Mucosa of gallbladder (tissue), 1 donor: ENCODE measurements around the gene UQCC2. TPM values are rescaled to one million over a fixed set of nuclear protein-coding genes. Genes with fewer than 3 reads are reported as not detected.

Experiments used
- DNase-seq: peaks from one replicate; pipeline ENCODE4 v3.0.0-alpha.2; 2020; ENCODE audit warnings: low spot score
- total RNA-seq: library from RNA; stranded (reverse); gene quantifications from one replicate; pipeline ENCODE4 v1.2.1, GENCODE V29; 2021
- donor health status: DM: no; HTN: no; CAD: no.

The UQCC2 gene
- total RNA-seq, 1 donor from 2014 or later, result 44.3 TPM

- DNase-seq, result peak; percentile 65
Observed at GRCh38 chr6:33744001-33744848, 32.7 kb upstream of the UQCC2 start.

DNA sequence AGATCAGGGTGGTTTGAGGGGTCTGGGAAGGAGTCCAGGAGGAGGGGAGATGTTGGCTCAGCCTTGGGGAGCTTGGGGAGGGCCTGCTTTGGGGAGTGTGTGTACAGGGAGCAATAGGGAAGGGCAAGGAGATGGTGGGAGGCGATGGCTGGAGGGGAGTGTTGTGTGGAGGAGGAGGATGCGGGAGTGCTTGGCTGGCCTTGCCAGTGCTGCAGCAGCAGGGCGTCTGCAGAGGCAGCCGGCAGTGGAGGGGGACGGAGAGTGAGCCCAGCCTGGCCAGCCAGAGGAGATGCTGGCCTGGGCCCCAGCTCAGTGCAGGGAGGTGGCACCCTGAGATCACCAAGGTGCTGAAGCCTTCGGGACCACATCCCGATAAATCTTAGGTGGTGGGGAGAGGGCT, 31.3 kb upstream of the UQCC2 start:
- no peak for DNase-seq

DNA sequence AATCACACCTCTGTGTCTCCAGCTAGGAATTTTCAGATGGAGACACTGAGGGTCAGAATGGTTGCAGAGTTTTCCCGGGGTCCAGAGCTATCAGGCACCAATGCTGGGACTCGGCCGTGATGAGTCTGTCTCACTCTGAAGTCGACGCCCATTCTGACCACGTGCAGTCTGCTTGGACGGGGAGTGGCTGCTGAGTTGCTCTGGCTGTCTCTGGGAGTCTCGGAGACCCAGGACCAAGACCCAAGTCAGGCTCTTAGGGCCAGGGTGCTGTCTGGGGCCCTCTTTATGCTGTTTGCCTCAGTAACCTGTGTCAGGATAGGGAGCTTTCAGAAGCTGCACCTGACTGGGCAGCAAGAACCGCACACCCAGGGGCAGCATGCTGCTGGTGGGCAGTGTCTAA, 30.6 kb upstream of the UQCC2 start:
- no peak for DNase-seq

DNA sequence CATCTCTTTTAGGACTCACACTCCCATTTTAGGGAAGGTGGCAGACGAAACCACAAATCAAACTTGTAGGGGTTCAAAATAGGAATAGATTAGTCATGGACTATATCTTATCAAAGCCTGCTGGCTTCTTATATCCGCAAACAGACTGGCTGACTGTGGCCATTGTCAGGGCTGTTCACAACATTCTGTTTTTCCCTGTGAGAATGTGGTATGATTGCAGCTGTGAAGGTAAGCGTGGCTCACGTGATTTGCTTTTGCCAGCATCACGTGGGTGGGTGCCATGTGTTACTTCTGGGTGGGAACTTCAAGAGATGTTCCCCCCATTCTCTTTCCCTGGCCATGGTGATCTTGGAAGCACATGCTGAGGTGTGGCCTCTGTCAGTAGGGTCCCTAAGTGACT, 29.3 kb upstream of the UQCC2 start:
- DNase-seq, result no peak

GRCh38 chr6:33740204-33740608, 28.7 kb upstream of the UQCC2 start:
- no peak for DNase-seq

DNA sequence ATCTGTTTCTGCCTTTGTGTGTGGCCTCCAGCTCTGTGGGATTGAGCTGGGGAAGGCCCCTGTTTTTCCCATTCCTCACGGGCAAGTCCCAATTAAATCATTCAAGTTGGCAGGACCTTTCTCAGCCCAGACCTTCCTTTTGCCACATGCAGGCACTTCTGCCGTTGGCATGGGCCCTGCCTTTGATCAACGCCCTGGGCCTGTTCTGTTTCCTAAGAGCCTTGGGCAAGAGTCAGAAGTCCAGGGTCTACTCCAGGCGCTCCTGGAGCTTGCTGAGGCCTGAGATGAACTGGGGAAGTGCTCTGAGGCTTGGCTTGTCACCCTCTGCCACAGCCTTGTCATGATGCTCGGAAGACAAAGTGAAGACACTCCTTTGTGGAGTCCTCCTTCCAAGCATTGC, 28.1 kb upstream of the UQCC2 start:
- DNase-seq, result no peak

DNA sequence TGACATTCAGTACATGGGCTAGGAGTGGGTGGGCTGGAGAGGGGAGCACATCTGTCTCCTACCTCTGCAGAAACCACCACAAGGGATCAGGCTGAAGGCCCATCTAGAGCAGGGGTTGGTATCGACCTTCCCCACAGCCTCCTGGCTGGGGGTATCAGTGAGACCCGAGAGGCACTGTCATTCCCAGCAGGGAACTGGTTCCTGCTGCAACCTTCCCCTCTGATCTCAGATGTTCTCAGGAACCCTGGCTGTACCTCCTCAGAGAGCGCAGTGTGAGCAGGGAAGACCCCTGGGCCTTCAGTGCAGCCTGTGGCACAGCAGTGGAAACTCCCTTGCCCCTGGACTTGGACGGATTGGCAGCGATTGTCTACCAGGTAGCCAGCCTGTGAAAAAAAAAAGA, 27.4 kb upstream of the UQCC2 start:
- DNase-seq, result no peak

DNA sequence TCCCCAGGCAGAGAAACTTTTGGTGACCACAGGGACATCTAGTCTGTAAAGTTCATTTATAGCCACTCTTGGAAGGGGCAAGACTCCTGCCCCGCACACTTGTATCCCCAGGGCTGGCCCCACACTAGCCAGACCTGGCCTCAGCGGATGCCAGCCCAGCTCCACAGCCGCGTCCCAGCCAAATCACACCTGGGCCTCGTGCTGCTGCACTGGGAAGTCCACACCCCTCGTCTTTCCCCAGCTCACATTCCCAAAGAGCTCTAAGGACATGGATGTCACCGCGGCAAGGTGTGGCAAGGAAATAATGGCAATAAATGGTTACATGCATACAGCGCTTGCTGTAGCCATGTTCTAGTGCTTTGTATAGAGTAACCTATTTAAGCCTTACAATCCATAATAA, 26.7 kb upstream of the UQCC2 start:
- no peak for DNase-seq

- no peak for DNase-seq
Observed at GRCh38 chr6:33737267-33738026, 25.9 kb upstream of the UQCC2 start.

DNA sequence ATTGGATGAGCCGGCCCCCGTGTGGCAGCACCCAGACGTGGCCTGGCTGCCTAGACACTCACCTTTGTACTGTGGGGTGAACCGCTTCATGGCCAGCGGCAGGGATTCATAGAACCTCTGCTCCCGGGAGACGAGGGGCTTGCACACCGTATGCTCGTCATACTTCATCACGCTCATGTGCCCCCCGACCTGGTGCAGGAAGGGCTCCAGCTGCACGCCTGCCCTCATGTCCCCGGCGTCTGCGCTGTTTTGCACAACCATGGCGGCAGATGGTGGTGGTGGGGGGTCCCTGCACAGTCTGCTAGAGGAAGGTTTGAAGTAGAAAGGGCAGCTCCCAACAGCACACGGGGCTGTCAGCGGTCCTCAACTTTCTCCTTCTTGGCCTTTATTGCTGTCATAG, 23.7 kb upstream of the UQCC2 start:
- no peak for DNase-seq

DNA sequence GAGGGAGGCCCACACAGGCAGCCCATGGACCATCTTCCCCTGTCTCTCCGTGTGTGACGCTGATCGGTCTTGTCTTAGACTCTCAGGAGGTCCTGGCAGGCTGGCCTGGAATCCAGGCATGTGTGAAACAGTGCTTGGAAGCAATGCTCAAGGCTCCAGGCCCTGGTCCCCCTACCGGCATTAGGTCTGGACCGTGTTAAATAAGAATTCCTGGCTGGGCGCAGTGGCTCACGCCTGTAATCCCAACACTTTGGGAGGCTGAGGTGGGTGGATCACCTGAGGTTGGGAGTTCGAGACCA, 22.2 kb upstream of the UQCC2 start:
- DNase-seq, result no peak

DNA sequence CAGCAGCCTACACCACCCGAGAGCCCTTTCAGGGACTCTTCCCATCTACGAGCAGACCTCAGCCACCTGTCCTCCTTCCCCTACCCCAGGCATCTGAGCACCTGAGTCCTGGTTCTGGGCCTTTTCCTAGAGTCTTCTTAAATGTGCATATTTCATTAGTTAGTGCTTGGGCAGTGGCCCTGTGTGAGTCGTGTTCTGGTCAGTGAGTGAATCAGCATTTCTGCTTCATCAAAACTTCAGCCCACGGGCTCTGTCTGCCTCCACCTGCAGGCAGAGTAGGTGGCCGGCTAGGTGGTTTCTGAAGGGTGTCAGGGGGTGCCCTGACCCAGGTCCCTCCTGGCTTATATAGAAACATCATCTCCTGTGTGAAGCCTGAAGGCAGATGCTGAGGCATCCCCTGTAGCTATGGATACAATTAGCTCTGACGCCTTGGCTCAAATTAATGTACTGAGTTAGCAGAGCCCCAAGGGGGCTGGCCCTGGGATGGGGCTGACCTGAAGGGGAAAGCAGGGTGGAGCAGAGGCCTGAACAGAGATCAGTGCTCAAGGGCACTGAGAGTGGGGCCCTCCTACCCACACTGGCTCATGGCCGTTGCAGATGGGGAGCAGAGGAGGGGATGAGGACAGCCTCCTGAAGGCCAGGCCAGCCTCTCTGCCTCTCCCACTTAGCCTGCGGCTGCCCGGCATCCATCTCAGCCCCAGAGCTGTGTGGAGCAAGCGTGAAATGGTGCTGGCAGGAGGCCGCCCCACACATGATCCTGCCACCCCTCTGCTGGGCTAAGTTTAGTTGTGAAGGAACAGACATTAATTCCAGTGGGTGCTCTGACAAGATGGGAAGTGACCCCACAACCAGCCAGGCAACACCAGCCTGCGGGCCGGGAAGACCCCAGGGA, 21.6 kb upstream of the UQCC2 start:
- no peak for DNase-seq

DNA sequence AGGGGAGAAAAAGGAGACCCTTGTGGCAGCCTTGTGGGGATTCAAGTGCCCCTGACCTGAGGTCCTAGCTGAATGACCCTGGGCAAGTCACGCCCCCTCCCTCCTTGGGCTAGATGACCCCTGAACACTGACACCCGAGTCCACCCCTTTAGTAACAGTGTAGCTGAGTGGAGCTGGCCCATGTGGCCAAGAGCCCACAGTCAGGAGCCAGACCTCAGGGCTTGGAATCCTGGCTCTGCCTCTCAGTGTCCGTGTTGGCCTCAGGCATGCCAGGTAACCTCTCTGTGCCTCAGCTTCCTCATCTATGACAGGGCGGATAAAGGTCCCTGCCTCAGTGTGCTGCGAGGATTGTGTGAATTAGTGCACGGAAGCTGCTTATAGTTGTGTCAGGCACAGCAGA, 20.9 kb upstream of the UQCC2 start:
- no peak for DNase-seq

GRCh38 chr6:33731751-33732282, 20.3 kb upstream of the UQCC2 start:
- DNase-seq, result peak; percentile 57

GRCh38 chr6:33731035-33731434, 19.5 kb upstream of the UQCC2 start:
- no peak for DNase-seq

DNA sequence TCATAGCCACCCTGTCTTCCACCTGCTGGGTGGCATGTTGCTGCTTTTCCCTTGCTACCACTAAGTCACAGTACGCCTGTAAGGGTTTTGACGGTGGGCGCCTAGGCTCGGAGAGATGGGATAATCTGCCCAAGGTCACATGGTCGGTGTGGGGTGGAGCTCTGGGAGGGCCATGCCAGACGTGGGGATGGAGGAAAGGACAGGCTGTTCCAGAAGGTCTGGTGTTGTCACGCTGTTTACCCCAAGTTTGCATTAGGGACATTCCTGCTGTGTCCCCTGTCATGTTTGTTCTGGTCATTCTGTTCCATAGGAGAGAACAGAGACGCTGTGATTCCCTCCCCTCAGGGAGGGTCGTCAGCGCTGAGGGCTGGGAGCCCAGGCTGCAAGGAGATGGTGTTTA, 19.1 kb upstream of the UQCC2 start:
- DNase-seq, result no peak

DNA sequence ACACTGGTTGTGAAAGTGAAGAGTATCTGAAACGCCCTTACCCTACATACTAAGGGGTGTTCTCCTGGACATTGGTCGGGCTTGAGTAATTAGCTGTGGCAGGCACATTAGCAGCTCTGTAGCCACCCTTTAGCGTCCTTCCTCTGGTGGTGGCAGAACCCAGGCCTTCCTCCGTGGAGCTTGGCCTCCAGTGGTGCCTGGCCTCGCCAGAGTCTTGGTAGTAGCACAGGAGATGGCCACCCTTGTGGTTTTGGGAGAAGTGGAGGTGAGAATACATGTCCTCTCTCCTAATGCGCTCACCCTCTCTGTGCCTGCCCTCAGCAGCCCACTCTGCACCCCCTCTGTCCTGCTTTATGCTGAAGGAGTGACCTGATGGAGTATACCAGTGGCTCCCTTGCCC, 17.6 kb upstream of the UQCC2 start:
- DNase-seq, result no peak

DNA sequence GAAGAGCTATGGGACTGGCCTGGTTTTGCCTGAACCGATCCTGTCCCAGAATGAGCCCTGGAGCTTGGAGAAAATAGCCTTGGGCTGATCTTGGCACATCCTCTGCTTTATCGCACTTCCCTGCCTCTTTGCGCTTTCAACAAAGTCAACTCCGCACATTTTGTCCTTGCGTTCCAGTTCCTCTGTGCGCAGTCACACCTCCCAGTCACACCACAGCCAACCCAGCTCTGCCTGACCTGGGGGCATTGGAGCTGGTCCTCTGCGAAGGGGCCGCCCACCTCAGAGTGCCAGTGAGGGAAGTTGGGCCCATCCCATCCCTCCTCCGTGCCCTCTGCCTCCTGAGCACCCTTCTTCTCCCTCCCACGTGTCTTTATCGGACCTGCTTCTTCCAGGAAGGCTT, 16.9 kb upstream of the UQCC2 start:
- no peak for DNase-seq

DNA sequence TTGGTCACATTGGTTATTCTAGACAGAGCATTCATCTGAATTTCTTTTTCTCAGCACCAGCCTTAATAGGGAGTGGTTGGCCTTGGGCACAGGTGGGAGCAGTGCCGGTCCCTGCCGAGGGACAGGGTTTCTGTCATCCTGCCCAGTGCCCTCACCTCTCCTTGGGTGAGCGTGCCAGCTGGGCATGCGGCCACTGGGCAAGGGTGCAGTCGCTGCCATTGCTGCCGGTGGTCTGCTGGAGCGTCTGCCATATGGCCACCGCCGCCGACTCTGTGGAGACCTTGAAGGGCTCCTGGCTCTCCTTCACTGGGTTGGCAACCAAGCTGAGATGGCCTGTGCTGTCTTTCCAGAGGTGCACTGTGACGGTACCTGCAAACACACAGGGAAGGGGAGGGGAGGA, 16.4 kb upstream of the UQCC2 start:
- peak; percentile 38 for DNase-seq

DNA sequence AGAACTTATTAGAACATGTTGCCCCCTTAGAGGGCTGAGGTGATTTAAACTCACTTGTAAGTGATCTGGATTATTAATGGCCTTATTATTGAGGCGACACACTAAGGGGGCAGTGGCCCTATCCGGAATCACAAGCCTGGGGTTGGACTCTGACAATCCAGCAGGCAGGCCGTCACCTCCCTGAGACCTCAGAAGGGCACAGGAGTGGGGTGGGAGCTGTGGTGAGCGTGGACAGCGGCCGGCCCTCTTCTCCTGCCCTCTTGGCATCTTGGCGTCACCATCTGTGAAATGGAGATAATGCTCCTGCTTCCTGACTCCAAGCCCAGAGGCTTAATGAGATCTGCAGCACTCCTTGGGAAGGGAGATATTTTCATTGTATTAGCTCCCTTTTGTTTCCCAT, 15.6 kb upstream of the UQCC2 start:
- no peak for DNase-seq

GRCh38 chr6:33726696-33727095, 15.2 kb upstream of the UQCC2 start:
- no peak for DNase-seq
